MM.1S (cell line): ENCODE data around the gene SH3BP4.
"Not testable (repeated sequence)": the region's sequence is repeated elsewhere in the genome, so short reads cannot be mapped to it uniquely, and the experiment has no call there.

Experiments
- DNase-seq: peaks from one replicate; pipeline ENCODE4 v3.0.0-alpha.2; 2015
- H2AFZ ChIP-seq: fragments of 300-600 bp; sonication (generic); 2 replicates; pipeline ENCODE4 v1.6.0; 2016; ENCODE audit warnings: antibody characterized with exemption, low read length
- H3F3A ChIP-seq: fragments of 300-600 bp; sonication (generic); 2 replicates; pipeline ENCODE4 v1.6.1; 2016; ENCODE audit warnings: mild to moderate bottlenecking, antibody characterized with exemption, low read length, moderate library complexity, mixed read lengths; ENCODE audit not compliant: insufficient read depth
- H3K27ac ChIP-seq: fragments of 300-600 bp; sonication (generic); 2 replicates; pipeline ENCODE4 v1.5.1; 2016; ENCODE audit warnings: mild to moderate bottlenecking, low read length
- H3K27me3 ChIP-seq: fragments of 300-600 bp; sonication (generic); replicated peaks from 2 replicates; pipeline ENCODE4 v1.6.0; 2016; ENCODE audit warnings: low read length; ENCODE audit not compliant: insufficient read depth
- H3K36me3 ChIP-seq: fragments of 300-600 bp; sonication (generic); replicated peaks from 2 replicates; pipeline ENCODE4 v1.6.1; 2016; ENCODE audit warnings: mild to moderate bottlenecking, low read length, mixed read lengths; ENCODE audit not compliant: insufficient read depth
- H3K4me1 ChIP-seq: fragments of 300-600 bp; sonication (generic); 2 replicates; pipeline ENCODE4 v1.6.1; 2016; ENCODE audit warnings: low read length, mixed read lengths
- H3K4me2 ChIP-seq: fragments of 300-600 bp; sonication (generic); 2 replicates; pipeline ENCODE4 v1.6.0; 2016; ENCODE audit warnings: low read depth, low read length
- H3K4me3 ChIP-seq: fragments of 300-600 bp; sonication (generic); 2 replicates; pipeline ENCODE4 v1.5.1; 2016; ENCODE audit warnings: low read length, mixed read lengths
- H3K79me2 ChIP-seq: fragments of 300-600 bp; sonication (generic); 2 replicates; pipeline ENCODE4 v1.6.1; 2016; ENCODE audit warnings: mixed run types, low read length, mixed read lengths
- H3K9ac ChIP-seq: fragments of 300-600 bp; sonication (generic); 2 replicates; pipeline ENCODE4 v1.6.1; 2016; ENCODE audit warnings: low read length, mixed read lengths
- H3K9me2 ChIP-seq: fragments of 300-600 bp; sonication (generic); replicated peaks from 2 replicates; pipeline ENCODE4 v1.6.1; 2016; ENCODE audit warnings: mild to moderate bottlenecking, low read length, mixed read lengths; ENCODE audit not compliant: insufficient read depth
- H3K9me3 ChIP-seq: fragments of 300-600 bp; sonication (generic); replicated peaks from 2 replicates; pipeline ENCODE4 v1.6.1; 2016; ENCODE audit warnings: mild to moderate bottlenecking, low read length, mixed read lengths; ENCODE audit not compliant: insufficient read depth
- H4K20me1 ChIP-seq: fragments of 300-600 bp; sonication (generic); 2 replicates; pipeline ENCODE4 v1.6.1; 2016; ENCODE audit warnings: mild to moderate bottlenecking, low read length, moderate library complexity, mixed read lengths; ENCODE audit not compliant: insufficient read depth
- EZH2 ChIP-seq: fragments of 300-600 bp; sonication (generic); optimal IDR thresholded peaks from 2 replicates; pipeline ENCODE3; 2017; ENCODE audit warnings: low read depth, mild to moderate bottlenecking, antibody characterized with exemption, low read length, mixed read lengths
- EZH2phosphoT487 ChIP-seq: fragments of 300-600 bp; sonication (generic); IDR thresholded peaks from 2 replicates; pipeline ENCODE4 v1.6.1; 2018; ENCODE audit warnings: antibody characterized with exemption, low read length
- TF ChIP-seq, protein P1 (sequence below): fragments of 300-600 bp; sonication (generic); IDR thresholded peaks from 2 replicates; pipeline ENCODE4 v1.5.1; 2016; ENCODE audit warnings: antibody characterized with exemption, low read length, mixed read lengths

Gene SH3BP4

DNA sequence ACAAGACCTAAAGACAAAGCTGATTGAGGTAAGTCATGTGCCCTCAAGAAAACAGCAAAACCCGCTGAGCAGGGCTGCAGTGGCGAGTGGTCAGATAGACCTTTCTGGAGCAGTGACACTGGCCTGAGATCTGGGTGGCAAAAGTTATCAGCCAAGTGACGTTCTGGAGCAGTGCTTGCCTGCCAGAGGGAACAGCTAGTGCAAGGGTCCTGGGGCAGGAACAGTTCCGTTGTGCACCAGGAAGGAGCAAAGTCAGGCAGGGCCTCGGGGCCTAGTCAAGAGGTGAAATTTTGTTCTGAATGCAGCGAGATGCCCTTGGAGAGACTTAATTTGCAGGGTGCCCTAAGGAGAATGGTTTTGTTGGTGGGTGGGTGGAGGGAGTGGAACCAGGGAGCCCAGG, 67.0 kb downstream of the SH3BP4 start:
- H3K79me2 ChIP-seq, result no peaks in the 10 kb centered on the region
- no peak for DNase-seq
- no peak overlapping the region for H3K4me3 ChIP-seq
- no peaks in the 10 kb centered on the region for H3K9me2 ChIP-seq
- H3K36me3 ChIP-seq, result no peaks in the 10 kb centered on the region
- H2AFZ ChIP-seq, result no peak overlapping the region
- no peaks in the 10 kb centered on the region for H3F3A ChIP-seq
- H4K20me1 ChIP-seq, result no peaks in the 10 kb centered on the region
- H3K9ac ChIP-seq, result no peak overlapping the region
- H3K27ac ChIP-seq, result no peak overlapping the region
- no peaks in the 10 kb centered on the region for H3K27me3 ChIP-seq
- H3K4me1 ChIP-seq, result no peaks in the 10 kb centered on the region
- no peaks in the 10 kb centered on the region for H3K9me3 ChIP-seq
- no peak overlapping the region for H3K4me2 ChIP-seq
- no peak for TF ChIP-seq EZH2phosphoT487
- TF ChIP-seq EZH2, result no peak
- TF ChIP-seq, protein P1, sequence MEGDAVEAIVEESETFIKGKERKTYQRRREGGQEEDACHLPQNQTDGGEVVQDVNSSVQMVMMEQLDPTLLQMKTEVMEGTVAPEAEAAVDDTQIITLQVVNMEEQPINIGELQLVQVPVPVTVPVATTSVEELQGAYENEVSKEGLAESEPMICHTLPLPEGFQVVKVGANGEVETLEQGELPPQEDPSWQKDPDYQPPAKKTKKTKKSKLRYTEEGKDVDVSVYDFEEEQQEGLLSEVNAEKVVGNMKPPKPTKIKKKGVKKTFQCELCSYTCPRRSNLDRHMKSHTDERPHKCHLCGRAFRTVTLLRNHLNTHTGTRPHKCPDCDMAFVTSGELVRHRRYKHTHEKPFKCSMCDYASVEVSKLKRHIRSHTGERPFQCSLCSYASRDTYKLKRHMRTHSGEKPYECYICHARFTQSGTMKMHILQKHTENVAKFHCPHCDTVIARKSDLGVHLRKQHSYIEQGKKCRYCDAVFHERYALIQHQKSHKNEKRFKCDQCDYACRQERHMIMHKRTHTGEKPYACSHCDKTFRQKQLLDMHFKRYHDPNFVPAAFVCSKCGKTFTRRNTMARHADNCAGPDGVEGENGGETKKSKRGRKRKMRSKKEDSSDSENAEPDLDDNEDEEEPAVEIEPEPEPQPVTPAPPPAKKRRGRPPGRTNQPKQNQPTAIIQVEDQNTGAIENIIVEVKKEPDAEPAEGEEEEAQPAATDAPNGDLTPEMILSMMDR, result no peak

DNA sequence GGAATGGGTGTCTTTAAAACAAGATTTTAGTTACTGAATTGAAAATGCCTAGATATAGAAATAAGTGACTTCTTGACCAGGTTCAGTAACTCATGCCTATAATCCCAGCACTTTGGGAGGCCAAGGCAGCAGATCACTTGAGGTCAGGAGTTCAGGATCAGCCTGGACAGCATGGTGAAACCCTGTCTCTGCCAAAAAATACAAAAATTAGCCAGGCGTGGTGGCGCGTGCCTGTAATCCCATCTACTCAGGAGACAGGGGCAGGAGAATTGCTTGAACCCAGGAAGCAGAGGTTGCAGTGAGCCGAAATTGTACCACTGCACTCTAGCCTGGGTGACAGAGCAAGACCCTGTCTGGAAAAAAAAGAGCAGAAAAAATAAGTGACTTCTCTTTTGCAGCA, 68.3 kb downstream of the SH3BP4 start:
- not testable (repeated sequence) for H3K4me2 ChIP-seq, H2AFZ ChIP-seq, H3K4me3 ChIP-seq, H3K27me3 ChIP-seq, H3K9me2 ChIP-seq, H3K4me1 ChIP-seq, H3K9me3 ChIP-seq, H3F3A ChIP-seq, H3K79me2 ChIP-seq, DNase-seq, H3K27ac ChIP-seq, H4K20me1 ChIP-seq, H3K36me3 ChIP-seq, H3K9ac ChIP-seq

DNA sequence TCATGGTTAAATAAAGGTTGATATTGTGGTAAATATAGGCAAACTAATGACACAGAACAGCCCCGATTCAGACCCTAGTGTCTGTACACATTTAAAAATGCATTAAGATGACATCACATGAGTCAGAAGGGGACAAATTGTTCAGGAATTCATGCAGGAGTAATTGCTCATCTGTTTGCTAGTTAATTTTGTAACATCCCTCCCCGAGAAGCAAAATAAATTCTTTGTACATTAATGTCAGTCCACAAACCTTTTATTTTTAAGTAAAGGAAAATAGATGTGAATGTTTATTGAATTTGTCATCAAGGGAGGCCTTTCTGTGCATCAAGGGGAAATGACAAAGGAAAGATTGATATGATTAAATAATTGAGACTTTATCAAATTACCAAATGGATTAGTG, 69.9 kb downstream of the SH3BP4 start:
- no peaks in the 10 kb centered on the region for H3K27me3 ChIP-seq
- H4K20me1 ChIP-seq, result no peaks in the 10 kb centered on the region
- H3K79me2 ChIP-seq, result no peaks in the 10 kb centered on the region
- no peak for DNase-seq
- no peaks in the 10 kb centered on the region for H3K9me3 ChIP-seq
- no peaks in the 10 kb centered on the region for H3F3A ChIP-seq
- H3K4me3 ChIP-seq, result no peak overlapping the region
- H3K4me2 ChIP-seq, result no peak overlapping the region
- no peaks in the 10 kb centered on the region for H3K9me2 ChIP-seq
- H3K27ac ChIP-seq, result no peak overlapping the region
- no peak for TF ChIP-seq EZH2phosphoT487
- TF ChIP-seq, protein P1, result no peak
- TF ChIP-seq EZH2, result no peak
- no peaks in the 10 kb centered on the region for H3K4me1 ChIP-seq
- H3K36me3 ChIP-seq, result no peaks in the 10 kb centered on the region
- no peak overlapping the region for H3K9ac ChIP-seq
- no peak overlapping the region for H2AFZ ChIP-seq

DNA sequence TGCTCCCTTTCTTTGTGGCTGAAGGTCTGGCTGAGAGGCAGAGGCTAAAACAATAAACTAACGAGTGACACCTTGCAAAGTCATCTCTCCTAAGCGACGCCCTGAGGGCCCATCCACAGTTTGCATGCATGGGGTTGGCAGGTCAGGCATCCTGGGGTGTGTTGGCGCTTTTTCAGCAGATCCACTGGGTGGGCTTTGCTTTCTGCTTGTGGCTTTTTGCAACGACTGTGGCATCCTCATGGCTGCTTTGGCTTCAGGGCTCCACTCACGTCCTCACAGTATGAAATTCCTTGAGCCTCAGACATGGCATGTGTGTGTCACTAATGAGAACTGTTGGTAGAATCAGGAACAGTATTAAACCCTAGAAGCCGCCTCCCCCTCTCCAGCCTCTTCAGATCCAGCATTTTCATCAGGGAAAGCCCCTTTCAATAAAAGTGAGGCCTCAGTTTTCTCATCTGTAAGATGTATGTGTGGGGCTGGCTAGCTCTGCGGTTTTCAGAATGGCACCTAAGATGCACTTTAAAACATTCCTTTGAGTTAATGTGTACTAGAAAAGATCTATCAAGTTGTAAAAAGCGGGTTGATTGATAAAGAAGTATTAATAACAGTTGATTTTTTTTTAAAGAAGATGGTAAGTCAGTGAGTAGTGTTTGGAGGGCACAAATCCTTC, 72.5 kb downstream of the SH3BP4 start:
- no peaks in the 10 kb centered on the region for H4K20me1 ChIP-seq
- H3F3A ChIP-seq, result no peaks in the 10 kb centered on the region
- DNase-seq, result no peak
- H3K9ac ChIP-seq, result no peak overlapping the region
- TF ChIP-seq EZH2 (no peak), EZH2phosphoT487 (no peak)
- TF ChIP-seq, protein P1, result no peak
- no peaks in the 10 kb centered on the region for H3K9me3 ChIP-seq
- H3K4me1 ChIP-seq, result no peaks in the 10 kb centered on the region
- H3K36me3 ChIP-seq, result no peaks in the 10 kb centered on the region
- H3K79me2 ChIP-seq, result no peaks in the 10 kb centered on the region
- H3K9me2 ChIP-seq, result no peaks in the 10 kb centered on the region
- no peaks in the 10 kb centered on the region for H3K27me3 ChIP-seq
- H3K4me3 ChIP-seq, result no peak overlapping the region
- no peak overlapping the region for H2AFZ ChIP-seq
- no peak overlapping the region for H3K4me2 ChIP-seq
- H3K27ac ChIP-seq, result no peak overlapping the region
